Heart right ventricle (tissue), 16 donors: ENCODE measurements around the gene ATP8B1. TPM values are rescaled to one million over a fixed set of nuclear protein-coding genes. Genes with fewer than 3 reads are reported as not detected.

Source experiments
- ATAC-seq, 8 donors: fragments of 200-7000 bp; cut with Tn5 transposase; one replicate each; pipeline ENCODE4 v1.9.1; 2020; ENCODE audit warnings: mild to moderate bottlenecking in 8 of 8, moderate library complexity in 8 of 8, moderate number of reproducible peaks in 1 of 8
- DNase-seq, 2 donors: peaks; one replicate each; pipeline ENCODE4 v3.0.0-alpha.2; 2020
- H3K27ac ChIP-seq, 10 donors: fragments of 200-600 bp; sonication (generic) in 2 of 10; one replicate each; pipeline versions ENCODE4 v1.5.0 to v1.8.0; 2020 to 2022; ENCODE audit warnings: mild to moderate bottlenecking in 3 of 10
- H3K27me3 ChIP-seq, 7 donors: fragments of 200-600 bp; one replicate each; pipeline ENCODE4 v1.8.0; 2021 to 2022; ENCODE audit warnings: mild to moderate bottlenecking in 2 of 7
- H3K36me3 ChIP-seq, 9 donors: fragments of 200-600 bp; sonication (generic) in 1 of 9; one replicate each; pipeline versions ENCODE4 v1.5.0 to v1.8.0; 2020 to 2022; ENCODE audit warnings: mild to moderate bottlenecking in 2 of 9
- H3K4me1 ChIP-seq, 9 donors: fragments of 200-600 bp; sonication (generic) in 1 of 9; one replicate each; pipeline versions ENCODE4 v1.5.0 to v1.8.0; 2020 to 2022; ENCODE audit warnings: mild to moderate bottlenecking in 4 of 9
- H3K4me3 ChIP-seq, 10 donors: fragments of 200-600 bp; sonication (generic) in 2 of 10; one replicate each; pipeline versions ENCODE4 v1.5.0 to v1.8.0; 2020 to 2022; ENCODE audit warnings: mild to moderate bottlenecking in 7 of 10, moderate library complexity in 2 of 10
- H3K9me3 ChIP-seq, 11 donors: fragments of 200-600 bp in 10 of 11; sonication (generic) in 2 of 11; one replicate each; pipeline versions ENCODE4 v1.5.0 to v1.8.0; 2013 to 2022; ENCODE audit warnings: mild to moderate bottlenecking in 2 of 11, control low read depth in 1 of 11, moderate library complexity in 1 of 11
- WGBS, 2 donors: extraction: QIAGEN DNeasy Blood & Tissue Kit; methylation state at CpG; one replicate each; pipeline ENCODE4 v1.1.7; 2013; ENCODE audit warnings: inconsistent platforms in 1 of 2; 5-methylcytosine and 5-hydroxymethylcytosine counted together
- intact Hi-C, 10 donors: fragments of 100-400 bp; cut with DNase I; formaldehyde crosslinking; loops; one replicate each; pipeline versions ENCODE4 v1.11.1 to v1.14.2; 2022
- polyA plus RNA-seq, 2 donors: library from polyadenylated mRNA; stranded (reverse); fragments of 200-250 nt; gene quantifications; one replicate each; pipeline ENCODE4 v1.2.3, GENCODE V29; 2013
- total RNA-seq, 10 donors: library from RNA; stranded (reverse); fragmentation: NEBNext Ultra II Directional in 3 of 10; extraction: Animal tissue kit (Norgen Biotek cat#: 25700) in 3 of 10; gene quantifications; one replicate each; pipeline versions ENCODE4 v1.2.1 to v1.2.4, GENCODE V29; 2021 to 2023
- TF ChIP-seq, protein P1 (sequence below), 9 donors: fragments of 200-600 bp; sonication (generic) in 2 of 9; IDR thresholded peaks; one replicate each; pipeline versions ENCODE4 v1.5.0 to v1.8.0; 2021 to 2022; ENCODE audit warnings: antibody characterized with exemption in 9 of 9, mild to moderate bottlenecking in 5 of 9, moderate library complexity in 1 of 9
- donor health status: Arrhythmogenic right ventricular cardiomyopathy.
- donor health status: ischemic (EF 13 %, LVEDD 7.1; RV severe dilation, severe dysfunction).
- donor health status: healthy with polysubstance abuse.
- donor health status: DM: no; HTN: yes; CAD: no.
- donor health status: DM: no; HTN: no; CAD: no.
- donor health status: ischemic (EF 25% LVEDD 6.9; RV normal size, moderate dysfunction).
- donor health status: ischemic (EF 25% LVEDD 5.7; RV mildly dilated, moderate dysfunction).
- donor health status: healthy.
- donor health status: DM: yes; HTN: yes; CAD: no.
- donor health status: Ischemic cardiomyopathy.
- donor health status: ischemic (EF 35%, LVEDD 5.7; RV mildly dilated, moderate dysfunction).
- donor health status: nonischemic (EF 11% LVEDD 7.7; RV severe dilation, severe dysfunction).
- donor health status: DM: yes; HTN: yes; CAD: no.
- donor health status: PGD.
- donor health status: ischemic (EF 29% LVEDD 5.4; RV normal size, mild dysfunction).
- donor health status: nonischemic (EF 23%, LVEDD 6.1; RV moderate dilation, normal function).

Gene ATP8B1
- total and polyA plus RNA-seq, 12 donors = 2.7 to 16.5 (median 7.2) TPM

DNA sequence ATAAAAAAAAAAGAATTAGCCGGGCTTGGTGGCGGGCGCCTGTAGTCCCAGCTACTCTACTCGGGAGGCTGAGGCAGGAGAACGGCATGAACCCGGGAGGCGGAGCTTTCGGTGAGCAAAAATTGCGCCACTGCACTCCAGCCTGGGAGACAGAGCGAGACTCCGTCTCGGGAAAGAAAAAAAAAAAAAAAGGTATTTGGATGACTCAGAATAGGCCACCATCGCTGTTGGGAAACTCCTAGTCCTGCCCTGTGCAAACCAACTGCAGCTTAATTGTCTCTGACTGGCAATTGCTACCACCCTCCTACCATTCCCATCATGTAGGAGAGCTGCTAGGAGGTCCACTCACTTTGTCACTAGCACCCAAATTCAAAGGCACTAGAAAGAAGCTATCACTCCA lies 43.5 kb downstream of the ATP8B1 start:
- DNase-seq (no peak), ATAC-seq (no peak)
- Histone ChIP-seq H3K4me3 (no peak overlapping the region), H3K36me3 (peaks cover 0 to 38% (median 5%) of the 10 kb centered on the region in 9 donors), H3K4me1 (peaks cover 0 to 14% (median 1%) of the 10 kb centered on the region in 9 donors), H3K27ac (no peak overlapping the region), H3K9me3 (no peaks in the 10 kb centered on the region), H3K27me3 (no peaks in the 10 kb centered on the region)
- WGBS, 2 donors = 97 to 99% methylated on average over 13 of the region's 13 CpGs
- TF ChIP-seq, protein P1, sequence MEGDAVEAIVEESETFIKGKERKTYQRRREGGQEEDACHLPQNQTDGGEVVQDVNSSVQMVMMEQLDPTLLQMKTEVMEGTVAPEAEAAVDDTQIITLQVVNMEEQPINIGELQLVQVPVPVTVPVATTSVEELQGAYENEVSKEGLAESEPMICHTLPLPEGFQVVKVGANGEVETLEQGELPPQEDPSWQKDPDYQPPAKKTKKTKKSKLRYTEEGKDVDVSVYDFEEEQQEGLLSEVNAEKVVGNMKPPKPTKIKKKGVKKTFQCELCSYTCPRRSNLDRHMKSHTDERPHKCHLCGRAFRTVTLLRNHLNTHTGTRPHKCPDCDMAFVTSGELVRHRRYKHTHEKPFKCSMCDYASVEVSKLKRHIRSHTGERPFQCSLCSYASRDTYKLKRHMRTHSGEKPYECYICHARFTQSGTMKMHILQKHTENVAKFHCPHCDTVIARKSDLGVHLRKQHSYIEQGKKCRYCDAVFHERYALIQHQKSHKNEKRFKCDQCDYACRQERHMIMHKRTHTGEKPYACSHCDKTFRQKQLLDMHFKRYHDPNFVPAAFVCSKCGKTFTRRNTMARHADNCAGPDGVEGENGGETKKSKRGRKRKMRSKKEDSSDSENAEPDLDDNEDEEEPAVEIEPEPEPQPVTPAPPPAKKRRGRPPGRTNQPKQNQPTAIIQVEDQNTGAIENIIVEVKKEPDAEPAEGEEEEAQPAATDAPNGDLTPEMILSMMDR (IDR thresholded peaks at IDR 0.05) = no peak
- intact Hi-C loops = loop anchor here in 1 of 10 donors (5.0 to 10.0 kb wide), 2 partner anchors 42 to 55 kb away; no protein-coding TSS in a partner anchor

DNA sequence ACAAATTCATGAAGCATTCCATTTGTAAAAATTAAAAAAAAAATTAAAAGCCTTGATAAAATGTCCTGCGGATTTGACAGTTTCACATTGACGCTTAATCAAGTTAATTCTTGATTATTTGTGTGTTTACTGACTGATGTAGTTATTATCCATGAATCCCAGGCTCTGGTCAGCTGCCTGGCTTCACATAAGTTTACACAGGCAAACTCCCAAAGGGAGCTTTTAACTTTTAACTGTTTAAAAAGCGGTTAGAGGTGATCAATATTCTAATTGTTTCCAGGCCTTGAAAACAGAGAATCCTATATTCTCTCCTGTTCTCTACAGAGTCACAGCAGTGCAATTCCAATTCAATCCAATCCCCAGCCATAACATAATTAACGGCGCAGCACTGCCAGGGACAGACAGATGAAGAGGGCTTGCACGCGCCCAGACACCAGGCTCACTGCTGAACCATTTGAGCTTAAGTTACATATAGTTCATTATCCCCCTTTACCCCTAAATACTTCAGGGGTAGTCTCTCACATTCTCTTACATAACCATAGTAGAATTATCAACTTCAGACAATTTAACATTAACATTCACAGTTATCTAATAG lies 47.5 kb downstream of the ATP8B1 start:
- Histone ChIP-seq H3K27me3 (no peaks in the 10 kb centered on the region), H3K4me1 (peaks cover 0 to 25% (median 7%) of the 10 kb centered on the region in 9 donors), H3K27ac (no peak overlapping the region), H3K36me3 (peaks cover 0 to 32% (median 5%) of the 10 kb centered on the region in 9 donors), H3K9me3 (no peaks in the 10 kb centered on the region), H3K4me3 (no peak overlapping the region)
- DNase-seq = no peak
- intact Hi-C loops = no loop called here
- TF ChIP-seq, protein P1 (IDR thresholded peaks at IDR 0.05) = no peak
- no peak for ATAC-seq
- WGBS, 2 donors = 85 to 89% methylated on average over 7 of the region's 7 CpGs

DNA sequence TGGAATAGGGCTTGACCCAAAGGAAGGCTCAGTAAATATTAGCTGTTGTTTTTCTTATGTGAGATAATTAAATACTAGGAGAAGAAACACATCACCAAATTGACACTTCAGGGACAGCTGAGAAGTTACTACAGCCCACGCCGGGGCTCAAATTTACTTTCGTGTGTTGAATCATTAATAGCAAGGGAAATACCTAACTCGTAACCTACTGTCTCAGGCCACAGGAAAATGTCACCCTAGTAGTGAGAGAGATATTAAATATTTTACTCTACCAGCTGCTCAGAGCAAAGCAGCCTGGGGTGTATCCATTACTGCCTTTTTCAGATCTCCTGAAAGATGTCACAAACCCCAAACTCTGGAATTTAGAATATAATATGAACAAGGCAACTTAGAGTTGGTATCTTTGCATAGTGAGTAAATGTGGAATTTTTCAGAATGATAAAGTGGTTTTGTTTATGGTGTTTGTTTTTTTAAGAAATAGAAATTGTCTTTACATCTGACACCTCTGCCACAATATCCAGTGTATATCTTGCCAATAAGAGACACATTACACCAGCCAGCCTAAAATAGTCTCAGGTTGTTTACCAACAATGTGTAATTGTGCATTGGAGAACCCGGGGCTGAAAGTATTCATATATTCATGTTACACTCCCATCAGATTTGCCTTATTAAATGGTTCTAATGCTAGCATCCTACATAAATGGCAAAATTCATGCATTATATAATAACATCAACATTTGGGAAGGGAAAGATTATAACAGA lies 48.4 kb downstream of the ATP8B1 start:
- DNase-seq (no peak), ATAC-seq (no peak)
- Histone ChIP-seq H3K27me3 (no peaks in the 10 kb centered on the region), H3K36me3 (peaks cover 0 to 25% (median 5%) of the 10 kb centered on the region in 9 donors), H3K27ac (no peak overlapping the region), H3K4me3 (no peak overlapping the region), H3K4me1 (peaks cover 0 to 34% (median 7%) of the 10 kb centered on the region in 9 donors), H3K9me3 (no peaks in the 10 kb centered on the region)
- TF ChIP-seq, protein P1 (IDR thresholded peaks at IDR 0.05) = no peak
- intact Hi-C loops = no loop called here
- 92 to 96% methylated on average over 5 of the region's 5 CpGs for WGBS, 2 donors

DNA sequence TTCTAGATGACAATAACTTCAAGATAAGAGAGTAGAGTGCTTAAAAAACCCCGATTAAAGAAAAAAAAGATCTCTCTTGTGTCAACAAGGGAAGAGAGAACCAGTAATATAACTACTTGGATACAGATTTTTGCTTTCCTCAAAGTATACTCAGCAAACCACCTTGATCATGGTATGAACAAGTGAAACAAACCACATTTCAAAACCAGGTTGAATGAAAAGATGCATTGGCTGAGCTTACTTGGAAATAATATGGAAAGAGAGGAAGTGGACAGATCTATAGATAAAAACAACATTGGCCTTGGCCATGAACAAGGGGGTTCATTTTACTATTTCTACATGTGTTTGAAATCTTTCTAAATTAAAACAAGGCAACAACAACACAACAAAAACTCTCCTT lies 50.1 kb downstream of the ATP8B1 start:
- 26 to 65% methylated on average over 1 of the region's 1 CpG for WGBS, 2 donors
- H3K36me3 ChIP-seq = peaks cover 0 to 19% (median 5%) of the 10 kb centered on the region in 9 donors
- intact Hi-C loops = no loop called here
- no peak overlapping the region for H3K27ac ChIP-seq
- no peak overlapping the region for H3K4me3 ChIP-seq
- H3K4me1 ChIP-seq = peaks cover 0 to 50% (median 18%) of the 10 kb centered on the region in 9 donors
- no peak for ATAC-seq
- H3K9me3 ChIP-seq = no peaks in the 10 kb centered on the region
- H3K27me3 ChIP-seq = no peaks in the 10 kb centered on the region
- DNase-seq = no peak
- TF ChIP-seq, protein P1 (IDR thresholded peaks at IDR 0.05) = no peak
